KOPT-K1 (cell line): ENCODE measurements around the gene CNTROB.

Experiments used
- H3K27ac ChIP-seq: fragments of 200-600 bp; sonication (generic); 2 replicates; pipeline ENCODE4 v1.5.1; 2016; ENCODE audit warnings: antibody characterized with exemption, mild to moderate bottlenecking, low read depth, low read length; ENCODE audit not compliant: poor library complexity, severe bottlenecking
- H3K36me3 ChIP-seq: fragments of 200-600 bp; sonication (generic); 2 replicates; pipeline ENCODE4 v1.5.1; 2017; ENCODE audit warnings: antibody characterized with exemption, mild to moderate bottlenecking, low read length, moderate library complexity; ENCODE audit not compliant: insufficient read depth
- H3K9me3 ChIP-seq: fragments of 200-600 bp; sonication (generic); 2 replicates; pipeline ENCODE4 v1.5.1; 2017; ENCODE audit warnings: antibody characterized with exemption, low read length, mild to moderate bottlenecking; ENCODE audit not compliant: insufficient read depth, poor library complexity, severe bottlenecking

CNTROB gene

DNA sequence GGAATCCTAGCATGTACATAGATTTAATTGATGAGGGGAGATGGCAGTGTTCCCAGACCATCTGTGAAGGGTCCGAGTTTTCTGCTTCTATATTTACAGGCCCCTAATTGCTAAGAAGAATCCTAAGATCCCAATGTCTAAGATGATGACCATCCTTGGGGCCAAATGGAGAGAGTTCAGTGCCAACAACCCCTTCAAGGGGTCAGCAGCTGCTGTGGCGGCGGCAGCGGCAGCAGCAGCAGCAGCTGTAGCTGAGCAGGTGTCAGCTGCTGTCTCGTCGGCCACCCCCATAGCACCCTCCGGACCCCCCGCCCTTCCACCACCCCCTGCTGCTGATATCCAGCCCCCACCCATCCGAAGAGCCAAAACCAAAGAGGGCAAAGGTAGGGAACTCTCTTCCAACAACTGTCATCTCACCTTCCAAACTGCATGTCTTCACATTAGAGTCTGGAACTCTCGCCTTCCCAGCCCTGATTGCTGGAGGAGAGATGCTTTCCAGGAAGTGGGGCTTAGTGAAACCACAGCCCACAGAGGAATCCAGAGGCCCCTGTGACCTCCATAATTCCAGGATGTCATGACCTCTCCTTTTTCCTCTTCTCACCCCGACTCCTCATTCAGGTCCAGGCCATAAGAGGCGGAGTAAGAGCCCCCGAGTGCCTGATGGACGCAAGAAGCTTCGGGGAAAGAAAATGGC, 38.7 kb upstream of the CNTROB start:
- Histone ChIP-seq H3K36me3 (peaks cover 84% of the 10 kb centered on the region), H3K27ac (no peak overlapping the region)

DNA sequence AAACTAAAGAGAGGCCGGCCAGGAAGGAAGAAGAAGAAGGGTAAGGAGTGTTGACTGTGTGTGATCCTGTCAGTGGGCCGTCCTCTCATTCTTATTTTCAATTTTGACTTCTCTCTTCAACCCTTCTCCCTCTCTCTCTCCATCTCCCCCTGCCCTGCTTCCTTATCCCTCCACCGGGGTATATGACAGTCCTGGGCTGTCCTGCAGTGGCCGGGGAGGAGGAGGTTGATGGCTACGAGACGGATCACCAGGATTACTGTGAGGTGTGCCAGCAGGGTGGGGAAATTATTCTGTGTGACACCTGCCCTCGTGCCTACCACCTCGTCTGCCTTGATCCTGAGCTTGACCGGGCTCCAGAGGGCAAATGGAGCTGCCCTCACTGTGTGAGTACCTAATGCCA, 37.8 kb upstream of the CNTROB start:
- H3K9me3 ChIP-seq: no peaks in the 10 kb centered on the region
- peaks cover 93% of the 10 kb centered on the region for H3K36me3 ChIP-seq
- H3K27ac ChIP-seq: no peak overlapping the region

More for the DNA sequence above, 38.7 kb upstream of the CNTROB start:
- no peaks in the 10 kb centered on the region for H3K9me3 ChIP-seq

DNA sequence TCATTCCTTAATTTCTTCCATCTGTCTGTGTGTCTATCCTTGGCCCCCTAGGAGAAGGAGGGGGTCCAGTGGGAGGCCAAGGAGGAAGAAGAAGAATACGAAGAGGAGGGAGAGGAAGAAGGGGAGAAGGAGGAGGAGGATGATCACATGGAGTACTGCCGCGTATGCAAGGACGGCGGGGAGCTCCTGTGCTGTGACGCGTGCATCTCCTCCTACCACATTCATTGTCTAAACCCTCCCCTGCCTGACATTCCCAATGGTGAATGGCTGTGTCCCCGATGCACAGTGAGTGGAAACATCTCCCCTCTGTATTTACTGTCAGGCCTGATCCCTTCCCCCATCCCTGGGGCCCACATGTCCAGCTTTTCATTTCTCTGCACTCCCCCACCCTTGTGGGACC, 37.1 kb upstream of the CNTROB start:
- Histone ChIP-seq H3K27ac (no peak overlapping the region), H3K9me3 (no peaks in the 10 kb centered on the region), H3K36me3 (peaks cover 93% of the 10 kb centered on the region)

DNA sequence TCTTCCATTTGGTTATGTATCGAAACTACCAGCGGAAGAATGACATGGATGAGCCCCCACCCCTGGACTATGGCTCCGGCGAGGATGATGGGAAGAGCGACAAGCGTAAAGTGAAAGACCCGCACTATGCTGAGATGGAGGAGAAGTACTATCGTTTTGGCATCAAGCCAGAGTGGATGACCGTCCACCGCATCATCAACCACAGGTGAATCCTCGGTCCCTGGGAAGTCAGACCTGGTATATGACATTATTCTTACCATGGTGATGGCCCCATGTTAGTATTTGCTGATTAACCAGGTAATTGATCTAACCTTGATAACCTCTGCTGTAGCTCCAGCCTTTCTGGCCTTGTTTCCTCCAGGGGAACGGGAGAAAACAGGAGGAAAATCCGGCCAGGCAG, 34.9 kb upstream of the CNTROB start:
- Histone ChIP-seq H3K36me3 (peaks cover 93% of the 10 kb centered on the region), H3K9me3 (no peaks in the 10 kb centered on the region), H3K27ac (no peak overlapping the region)

DNA sequence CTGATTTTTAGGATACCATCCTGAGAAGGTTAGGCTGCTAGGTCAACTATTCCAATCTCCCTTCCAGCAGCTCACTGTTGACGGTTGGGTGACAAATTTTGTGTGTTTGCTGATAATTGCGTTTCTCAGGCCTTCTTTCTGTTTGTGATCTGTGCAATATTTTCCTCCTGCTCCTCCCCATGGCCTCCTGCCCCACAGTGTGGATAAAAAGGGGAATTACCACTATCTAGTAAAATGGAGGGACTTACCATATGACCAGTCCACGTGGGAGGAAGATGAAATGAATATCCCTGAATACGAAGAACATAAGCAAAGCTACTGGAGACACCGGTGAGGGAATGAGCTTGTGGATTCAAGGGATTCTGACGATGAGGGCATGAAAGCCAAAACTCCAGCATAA, 34.2 kb upstream of the CNTROB start:
- Histone ChIP-seq H3K9me3 (no peaks in the 10 kb centered on the region), H3K36me3 (peaks cover 96% of the 10 kb centered on the region), H3K27ac (no peak overlapping the region)

DNA sequence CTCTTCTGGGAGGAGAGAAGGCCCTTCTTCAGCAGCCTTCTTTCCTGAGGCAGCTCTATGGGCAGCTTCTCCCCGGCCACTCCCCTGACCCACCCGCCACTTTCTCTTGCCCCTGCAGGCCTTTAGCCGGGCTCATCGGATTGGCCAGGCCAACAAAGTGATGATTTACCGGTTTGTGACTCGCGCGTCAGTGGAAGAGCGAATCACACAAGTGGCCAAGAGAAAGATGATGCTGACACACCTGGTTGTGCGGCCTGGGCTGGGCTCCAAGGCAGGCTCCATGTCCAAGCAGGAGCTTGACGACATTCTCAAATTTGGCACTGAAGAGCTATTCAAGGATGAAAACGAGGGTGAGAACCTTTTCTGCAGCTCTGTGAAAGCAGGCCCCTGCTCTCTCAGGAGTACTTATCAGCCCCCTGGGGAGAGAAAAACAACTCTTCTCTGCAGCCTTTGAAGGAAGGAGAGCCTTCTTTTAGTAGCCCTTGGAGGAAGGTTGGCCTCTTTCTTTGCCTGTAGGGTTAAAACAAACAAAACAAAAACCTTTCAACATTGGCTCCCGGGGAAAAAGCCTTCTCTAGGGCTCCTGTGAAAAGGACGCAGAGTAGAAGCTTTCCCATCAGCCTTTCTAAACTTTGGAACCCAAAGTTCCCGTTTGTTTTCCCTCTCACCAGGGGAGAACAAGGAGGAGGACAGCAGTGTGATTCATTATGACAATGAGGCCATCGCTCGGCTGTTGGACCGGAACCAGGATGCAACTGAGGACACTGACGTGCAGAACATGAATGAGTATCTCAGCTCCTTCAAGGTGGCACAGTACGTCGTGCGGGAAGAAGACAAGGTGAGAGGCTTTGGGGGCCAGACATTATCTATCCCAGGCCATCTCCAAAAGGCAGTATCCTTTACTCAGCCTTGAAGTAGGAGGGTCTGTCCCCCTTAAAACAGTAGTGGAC, 28.6 kb upstream of the CNTROB start:
- peaks cover 100% of the 10 kb centered on the region for H3K36me3 ChIP-seq
- no peaks in the 10 kb centered on the region for H3K9me3 ChIP-seq

DNA sequence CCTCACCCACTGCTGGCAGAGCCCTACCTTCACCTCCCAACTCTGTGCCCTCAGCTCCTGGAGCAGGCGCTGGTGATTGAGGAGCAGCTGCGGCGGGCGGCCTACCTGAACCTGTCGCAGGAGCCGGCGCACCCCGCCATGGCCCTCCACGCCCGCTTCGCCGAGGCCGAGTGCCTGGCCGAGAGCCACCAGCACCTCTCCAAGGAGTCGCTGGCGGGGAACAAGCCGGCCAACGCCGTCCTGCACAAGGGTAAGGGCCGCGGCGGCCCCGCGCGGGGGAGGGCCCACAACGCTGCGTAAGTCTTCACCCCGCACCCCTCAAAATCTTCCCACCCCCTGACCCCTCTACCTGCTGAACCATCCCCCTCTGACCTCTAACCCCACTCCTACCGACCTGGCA, 22.9 kb upstream of the CNTROB start:
- no peak overlapping the region for H3K27ac ChIP-seq
- peaks cover 87% of the 10 kb centered on the region for H3K36me3 ChIP-seq
- H3K9me3 ChIP-seq: no peaks in the 10 kb centered on the region

More for the DNA sequence above, 28.6 kb upstream of the CNTROB start:
- H3K27ac ChIP-seq: no peak overlapping the region

DNA sequence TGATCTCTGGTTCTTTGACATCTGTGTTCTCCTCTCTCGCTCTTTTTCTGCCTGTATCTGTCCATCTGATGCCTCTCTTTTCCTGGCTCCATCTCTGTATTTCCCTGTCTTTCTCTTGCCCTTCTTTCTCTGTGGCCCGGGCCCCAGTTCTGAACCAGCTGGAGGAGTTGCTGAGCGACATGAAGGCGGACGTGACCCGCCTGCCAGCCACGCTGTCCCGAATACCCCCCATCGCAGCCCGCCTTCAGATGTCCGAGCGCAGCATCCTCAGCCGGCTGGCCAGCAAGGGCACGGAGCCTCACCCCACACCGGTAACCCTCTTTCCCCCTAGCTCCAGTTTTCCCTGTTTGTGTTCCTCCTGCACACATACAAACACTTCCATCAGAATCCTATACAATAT, 21.7 kb upstream of the CNTROB start:
- H3K9me3 ChIP-seq: no peaks in the 10 kb centered on the region
- peaks cover 75% of the 10 kb centered on the region for H3K36me3 ChIP-seq
- no peak overlapping the region for H3K27ac ChIP-seq

DNA sequence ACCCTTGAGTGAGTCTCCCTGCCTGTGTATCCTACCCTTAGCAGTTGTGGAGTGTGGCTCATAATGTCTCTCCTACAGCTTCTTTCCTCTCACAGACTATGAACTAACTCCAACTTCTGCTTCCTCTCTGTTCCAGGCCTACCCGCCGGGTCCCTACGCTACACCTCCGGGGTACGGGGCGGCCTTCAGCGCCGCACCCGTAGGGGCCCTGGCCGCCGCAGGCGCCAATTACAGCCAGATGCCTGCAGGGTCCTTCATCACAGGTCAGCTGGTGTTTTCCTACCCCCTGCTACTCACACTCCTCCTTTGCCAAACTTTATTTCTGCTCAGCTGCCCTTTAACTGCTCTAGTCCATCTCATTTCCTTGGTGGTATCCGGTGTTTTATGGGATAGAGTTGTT, 21.3 kb upstream of the CNTROB start:
- H3K36me3 ChIP-seq: peaks cover 71% of the 10 kb centered on the region
- no peaks in the 10 kb centered on the region for H3K9me3 ChIP-seq
- no peak overlapping the region for H3K27ac ChIP-seq

DNA sequence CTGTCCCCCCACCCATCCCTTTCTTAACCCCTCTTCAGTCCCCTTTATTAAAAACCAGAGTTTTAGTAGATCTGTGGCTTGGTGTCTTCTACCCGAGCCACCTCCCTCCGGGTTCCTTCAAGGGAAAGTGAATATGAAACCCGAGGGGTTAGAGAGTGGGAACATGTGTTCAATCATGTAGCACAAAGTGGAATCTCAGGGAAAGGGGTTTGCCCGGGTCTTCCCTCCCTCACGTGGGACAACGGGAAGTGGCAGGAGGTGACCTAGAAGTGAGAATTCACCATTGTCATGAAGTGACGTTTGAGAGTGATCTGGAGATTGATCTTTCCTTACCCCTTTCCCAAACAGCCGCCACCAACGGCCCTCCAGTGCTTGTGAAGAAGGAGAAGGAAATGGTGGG, 20.9 kb upstream of the CNTROB start:
- H3K27ac ChIP-seq: no peak overlapping the region
- no peaks in the 10 kb centered on the region for H3K9me3 ChIP-seq
- H3K36me3 ChIP-seq: peaks cover 67% of the 10 kb centered on the region

DNA sequence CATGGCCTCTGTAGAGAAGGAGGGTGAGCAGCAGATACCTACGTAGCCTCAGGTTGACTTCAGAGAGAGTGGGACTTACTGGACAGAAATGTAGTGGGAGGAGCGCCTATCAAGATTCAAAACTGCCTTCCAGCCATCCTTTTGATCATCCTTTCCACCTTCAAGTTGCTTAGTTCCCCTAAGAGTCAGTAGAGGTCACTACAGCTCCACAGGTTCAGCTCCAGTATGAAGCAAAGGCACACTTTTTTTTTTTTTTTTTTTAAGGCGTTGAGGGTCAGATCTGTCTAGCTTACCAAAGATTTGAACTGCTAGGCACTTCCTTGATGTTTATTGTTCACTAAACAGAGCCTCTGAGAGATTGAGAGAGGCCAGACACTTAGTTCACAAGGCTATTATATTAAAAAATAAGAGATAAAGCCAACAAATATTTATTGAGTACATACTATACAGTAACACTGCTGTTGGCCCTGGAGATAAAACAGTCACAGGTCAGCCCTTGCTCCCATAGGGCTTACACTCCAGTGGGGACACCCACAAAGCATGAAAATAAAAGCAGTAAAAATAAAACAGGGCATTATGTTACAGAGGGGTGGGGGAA, 19.0 kb upstream of the CNTROB start:
- no peaks in the 10 kb centered on the region for H3K9me3 ChIP-seq
- H3K27ac ChIP-seq: no peak overlapping the region

DNA sequence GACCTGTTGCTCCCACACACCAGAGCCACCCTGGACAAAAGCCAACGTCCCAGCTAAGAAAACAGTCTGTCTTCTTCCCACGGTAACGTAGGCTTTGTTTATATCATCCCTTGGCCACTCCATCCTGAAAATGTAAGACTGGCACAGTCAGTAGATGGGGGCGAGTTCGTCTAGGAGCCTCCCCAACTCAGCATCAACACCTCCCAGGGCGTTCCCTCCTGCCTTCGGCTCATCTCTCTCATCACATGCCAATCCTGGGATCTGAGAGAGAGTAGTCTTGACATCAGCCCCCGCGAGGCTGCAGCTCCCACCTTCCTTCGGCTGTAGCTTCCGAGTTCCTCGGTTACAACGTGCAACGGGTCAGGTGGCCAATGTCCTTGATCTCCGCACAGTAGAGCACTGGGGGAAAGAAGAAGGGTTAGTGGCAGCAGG, 16.8 kb upstream of the CNTROB start:
- Histone ChIP-seq H3K36me3 (peaks cover 26% of the 10 kb centered on the region), H3K9me3 (no peaks in the 10 kb centered on the region), H3K27ac (peak overlapping the region; percentile 57)

More for the DNA sequence above, 19.0 kb upstream of the CNTROB start:
- H3K36me3 ChIP-seq: peaks cover 48% of the 10 kb centered on the region

DNA sequence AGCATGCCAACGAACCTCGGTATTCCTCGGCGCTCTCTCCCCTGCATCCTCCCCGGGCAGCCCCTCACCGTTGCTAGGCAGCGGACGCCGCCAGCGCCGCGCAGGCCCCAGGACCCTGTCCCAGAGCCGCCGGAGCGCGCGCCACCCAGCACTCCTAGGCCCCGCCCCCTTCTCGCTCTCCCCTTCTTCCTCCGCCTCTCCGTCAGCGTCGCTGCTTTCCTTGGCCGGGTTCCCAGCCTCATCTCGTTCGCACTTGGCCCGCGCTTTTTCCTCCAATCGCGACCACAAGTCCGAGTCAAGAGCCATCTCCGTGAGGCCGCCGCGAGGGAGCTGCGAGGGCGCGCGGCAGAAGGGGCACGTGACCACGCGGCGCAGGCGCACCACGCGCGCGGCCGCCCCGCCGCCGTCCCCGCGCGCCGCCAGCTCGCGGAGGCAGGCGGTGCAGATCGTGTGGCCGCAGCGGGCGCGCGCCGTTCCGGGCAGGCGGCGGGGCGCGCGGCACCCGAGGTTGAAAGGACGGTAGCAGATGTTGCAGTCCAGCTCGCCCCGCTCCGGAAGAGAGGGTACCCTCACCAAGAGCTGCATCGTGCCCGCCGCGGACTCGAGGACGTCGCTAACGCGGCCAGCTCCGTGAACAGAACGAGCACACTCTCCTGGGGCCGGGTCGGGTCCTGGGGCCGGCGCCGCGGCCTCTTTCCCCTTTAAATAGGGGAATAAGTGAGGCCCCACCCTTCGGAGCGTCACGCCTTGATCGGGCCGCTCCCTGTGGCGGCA, 16.2 kb upstream of the CNTROB start, which contains the start of gene RNF227:
TSS of gene RNF227 (minus strand) at position 679 of the 774 bp plus-strand sequence. CDS start at position 585, 94 bp downstream.
- Histone ChIP-seq H3K36me3 (peaks cover 20% of the 10 kb centered on the region), H3K27ac (peak within 1 kb of the TSS; percentile 57), H3K9me3 (no peaks in the 10 kb centered on the region)

DNA sequence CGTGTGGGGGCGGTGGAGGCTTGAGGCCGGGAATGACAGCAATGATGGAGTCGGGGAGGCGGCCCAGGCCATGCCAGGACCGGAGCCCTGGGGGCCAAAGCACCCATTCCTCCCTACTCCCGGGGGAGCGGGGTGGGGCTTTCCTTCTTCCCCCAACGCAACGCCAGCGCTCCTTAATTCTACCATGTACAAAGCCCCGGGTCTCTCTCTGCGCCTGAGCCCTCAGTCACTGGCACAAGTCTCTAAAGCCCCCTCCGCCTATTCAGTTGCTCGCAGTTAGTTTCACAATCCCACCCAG, 15.7 kb upstream of the CNTROB start:
- peak overlapping the region; percentile 57 for H3K27ac ChIP-seq
- no peaks in the 10 kb centered on the region for H3K9me3 ChIP-seq
- peaks cover 15% of the 10 kb centered on the region; the same call in 1 of the 2 replicates for H3K36me3 ChIP-seq
